ENCODE results near the gene AHNAK2. TPM values are rescaled to one million over a fixed set of nuclear protein-coding genes. Genes with fewer than 3 reads are reported as not detected.
A peak's percentile ranks its signal among the peaks of the same experiment; 100 is the strongest.

Gene AHNAK2
- total and polyA plus RNA-seq, 2 of the 13 experiments (the other 11 are each of a cell fraction or from before 2014, with no cell fraction given) = 0.11 to 0.18 TPM

- TF ChIP-seq, protein P1, sequence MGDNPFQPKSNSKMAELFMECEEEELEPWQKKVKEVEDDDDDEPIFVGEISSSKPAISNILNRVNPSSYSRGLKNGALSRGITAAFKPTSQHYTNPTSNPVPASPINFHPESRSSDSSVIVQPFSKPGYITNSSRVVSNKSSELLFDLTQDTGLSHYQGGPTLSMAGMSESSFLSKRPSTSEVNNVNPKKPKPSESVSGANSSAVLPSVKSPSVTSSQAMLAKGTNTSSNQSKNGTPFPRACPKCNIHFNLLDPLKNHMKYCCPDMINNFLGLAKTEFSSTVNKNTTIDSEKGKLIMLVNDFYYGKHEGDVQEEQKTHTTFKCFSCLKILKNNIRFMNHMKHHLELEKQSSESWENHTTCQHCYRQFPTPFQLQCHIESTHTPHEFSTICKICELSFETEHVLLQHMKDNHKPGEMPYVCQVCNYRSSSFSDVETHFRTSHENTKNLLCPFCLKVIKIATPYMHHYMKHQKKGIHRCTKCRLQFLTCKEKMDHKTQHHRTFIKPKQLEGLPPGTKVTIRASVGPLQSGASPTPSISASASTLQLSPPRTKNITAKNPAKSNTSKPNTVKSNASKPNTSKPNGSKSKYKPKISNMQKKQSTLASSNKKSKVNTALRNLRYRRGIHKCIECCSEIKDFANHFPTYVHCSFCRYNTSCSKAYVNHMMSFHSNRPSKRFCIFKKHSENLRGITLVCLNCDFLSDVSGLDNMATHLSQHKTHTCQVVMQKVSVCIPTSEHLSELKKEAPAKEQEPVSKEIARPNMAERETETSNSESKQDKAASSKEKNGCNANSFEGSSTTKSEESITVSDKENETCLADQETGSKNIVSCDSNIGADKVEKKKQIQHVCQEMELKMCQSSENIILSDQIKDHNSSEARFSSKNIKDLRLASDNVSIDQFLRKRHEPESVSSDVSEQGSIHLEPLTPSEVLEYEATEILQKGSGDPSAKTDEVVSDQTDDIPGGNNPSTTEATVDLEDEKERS (CRISPR knock-in tag; IDR thresholded peaks at IDR 0.05) = peak; percentile 35; the same call in 1 of the 2 replicates
- TF ChIP-seq ZNF160 (CRISPR knock-in tag; IDR thresholded peaks at IDR 0.05) = peak; percentile 11; the same call in 1 of the 2 replicates
- peak; percentile 80 for TF ChIP-seq HNRNPLL (IDR thresholded peaks at IDR 0.05; ENCODE audit: low read depth, low read length, poor library complexity, severe bottlenecking)
- 0 out of 2 replicates have a peak, but pooled peaks have one; percentile 12 for TF ChIP-seq FOXK1 (CRISPR knock-in tag; IDR thresholded peaks at IDR 0.05; ENCODE audit: borderline replicate concordance, low read depth)
- peak; percentile 33; the same call in 1 of the 2 replicates for TF ChIP-seq NRL (CRISPR knock-in tag; IDR thresholded peaks at IDR 0.05; ENCODE audit: borderline replicate concordance)
Observed at GRCh38 chr14:105019861-105020814, 42.0 kb upstream of the AHNAK2 start (continued).

- H4K20me1 ChIP-seq (ENCODE audit: insufficient read depth, low read length) = peaks cover 25% of the 10 kb centered on the region
Observed at GRCh38 chr14:105018414-105018813, 40.2 kb upstream of the AHNAK2 start.

More at GRCh38 chr14:105018414-105018813, 40.2 kb upstream of the AHNAK2 start:
- peaks cover 5% of the 10 kb centered on the region in 2 experiments; a peak in 2 of 5 replicates for H3K36me3 ChIP-seq (replicated peaks in 1 of 2; ENCODE audit: control insufficient read depth in 1 of 2, insufficient read depth in 2 of 2, low read length in 2 of 2)
- ChIA-PET CTCF (ENCODE audit: low intra/inter-chr PET ratio, low total read pairs) (no interaction called here), POLR2A (interaction anchor here (2.3 kb wide), 1 partner anchor 154 kb away, joined by 8 read pairs; no protein-coding TSS in a partner anchor)
- FAIRE-seq = no peak
- peaks cover 74% of the 10 kb centered on the region for H3K79me2 ChIP-seq (ENCODE audit: insufficient read depth, low read length)
- DNase-seq (ENCODE audit: low spot score) = no peak
- 74% methylated on average over 4 of the region's 4 CpGs for WGBS (ENCODE audit: low lambda C conversion rate)
- peak overlapping the region; percentile 30; the same call in 1 of the 2 replicates for H3K9ac ChIP-seq (ENCODE audit: insufficient read depth, low read depth, low read length)
- intact Hi-C loops (cut with micrococcal nuclease; ENCODE audit: unreplicated experiment) (no loop called here), in situ Hi-C loops (cut with HindIII; ENCODE audit: extremely low pct_ligation_motif_present, low pct_unique_long_range_greater_than_20kb) (no loop called here)
- H3K4me1 ChIP-seq (ENCODE audit: insufficient read depth, low read length) = peaks cover 71% of the 10 kb centered on the region
- no peak for ATAC-seq
- no peaks in the 10 kb centered on the region for H3K9me3 ChIP-seq (ENCODE audit: low read length)
- BruUV-seq (replicated peaks) = no TSS peak
- no peak overlapping the region for H3K4me3 ChIP-seq (replicated peaks in 1 of 3; ENCODE audit: insufficient read depth in 1 of 3, low read depth in 2 of 3, low read length in 3 of 3)
- no peaks in the 10 kb centered on the region; a peak in 1 of 5 replicates for H3K27me3 ChIP-seq (ENCODE audit: control insufficient read depth in 1 of 2, insufficient read depth in 2 of 2, low read length in 2 of 2)
- TF ChIP-seq ZNF770 (CRISPR knock-in tag; IDR thresholded peaks at IDR 0.05) (0 out of 2 replicates have a peak, but pooled peaks have one; percentile 36), FUBP1 (CRISPR knock-in tag; IDR thresholded peaks at IDR 0.05; ENCODE audit: borderline replicate concordance) (no peak)
- TF ChIP-seq, protein P2, sequence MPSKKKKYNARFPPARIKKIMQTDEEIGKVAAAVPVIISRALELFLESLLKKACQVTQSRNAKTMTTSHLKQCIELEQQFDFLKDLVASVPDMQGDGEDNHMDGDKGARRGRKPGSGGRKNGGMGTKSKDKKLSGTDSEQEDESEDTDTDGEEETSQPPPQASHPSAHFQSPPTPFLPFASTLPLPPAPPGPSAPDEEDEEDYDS (CRISPR knock-in tag; IDR thresholded peaks at IDR 0.05) = no peak
- no peak overlapping the region for H2AFZ ChIP-seq (ENCODE audit: low read length)
- H3K4me2 ChIP-seq (ENCODE audit: low read depth, low read length) = peak overlapping the region; percentile 98; the same call in 1 of the 2 replicates
- H3K27ac ChIP-seq (ENCODE audit: extremely low read length, insufficient read depth, low read length) = no peak overlapping the region
